NCI-H146 treated with DMSO at 0.1 percent for 48 hours (cell line): ENCODE data around the gene SLC17A6.

Experiments
- DNase-seq: peaks from one replicate; lab custom pipeline; 2025; ENCODE audit not compliant: unreplicated experiment; lab: John Stamatoyannopoulos, UW

Gene SLC17A6

DNA sequence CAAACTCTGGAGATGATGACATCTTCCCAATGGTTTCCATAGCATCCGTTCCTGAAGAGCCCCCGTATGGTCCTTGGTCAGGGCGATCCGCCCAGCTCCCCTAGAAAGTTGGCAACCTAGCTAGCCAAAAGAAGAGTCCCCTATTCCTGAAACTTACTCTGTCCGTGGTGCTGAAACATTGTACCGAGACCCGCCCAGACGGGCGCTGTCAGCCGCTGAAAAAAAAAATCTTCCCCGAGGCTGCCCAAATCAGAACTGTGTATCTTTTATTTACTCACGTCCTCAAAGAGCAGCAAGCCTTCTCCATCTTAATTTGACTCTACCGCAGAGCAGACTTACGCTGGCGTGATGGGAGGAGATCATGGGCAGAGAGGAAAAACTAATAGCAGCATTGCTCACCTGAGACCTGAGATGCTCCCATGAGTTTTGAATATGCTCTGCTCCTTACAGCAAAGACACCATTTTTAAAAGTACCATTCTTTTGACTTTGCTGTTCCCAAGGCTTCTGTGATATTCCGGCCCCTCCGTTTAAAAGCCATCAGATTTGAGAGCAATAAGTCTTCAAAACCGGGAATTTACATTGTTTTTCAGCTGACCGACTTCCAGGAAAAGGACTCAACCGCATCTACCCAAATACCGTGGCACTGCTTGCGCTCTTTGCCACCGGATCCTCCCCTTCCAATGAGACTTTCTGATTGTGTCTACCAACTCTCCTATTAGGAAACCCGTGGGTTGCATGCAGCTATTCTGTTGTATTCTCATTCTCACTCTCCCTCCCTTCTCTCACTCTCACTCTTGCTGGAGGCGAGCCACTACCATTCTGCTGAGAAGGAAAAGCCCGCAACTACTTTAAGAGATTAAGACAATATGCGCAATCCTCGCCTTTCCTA is at the start of gene SLC17A6:
SLC17A6 (plus strand) TSS at position 786 of the 890 bp plus-strand sequence. CDS start 153 bp downstream, outside the sequence.
- no peak for DNase-seq

- no peak for DNase-seq
Observed at GRCh38 chr11:22302368-22302767, 35.8 kb upstream of the SLC17A6 start.

DNA sequence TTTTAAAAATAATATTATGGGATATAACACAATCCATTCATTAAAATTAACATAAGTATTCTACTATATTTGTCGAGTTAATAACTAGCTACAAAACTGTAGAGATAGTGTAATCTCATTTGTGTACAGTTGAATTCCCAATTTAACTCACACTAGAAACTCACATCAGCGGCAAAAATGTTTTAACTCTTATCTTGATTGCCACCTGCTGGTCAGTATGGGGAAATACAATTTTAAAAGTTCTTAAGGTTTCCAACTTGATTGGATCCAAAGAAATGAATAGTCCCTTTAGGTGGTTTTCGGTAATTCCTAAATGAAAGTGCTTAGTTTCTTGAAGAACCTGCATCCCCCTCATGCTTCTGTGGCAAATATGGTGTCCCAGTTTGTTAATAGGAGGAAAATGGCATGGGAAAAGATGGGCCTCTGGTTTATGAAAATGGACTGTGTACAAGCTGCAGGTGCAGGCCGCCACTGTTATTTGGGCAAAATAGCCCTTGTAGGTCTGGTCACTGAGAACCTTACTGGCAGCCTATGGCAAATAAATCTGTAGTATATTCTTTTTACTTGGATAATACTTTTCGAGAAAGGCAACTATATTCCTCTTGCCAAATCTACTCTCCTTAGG is 33.7 kb upstream of the SLC17A6 start:
- DNase-seq, result peak; percentile 52

GRCh38 chr11:22317656-22318055 is 20.5 kb upstream of the SLC17A6 start:
- peak; percentile 47 for DNase-seq

GRCh38 chr11:22331771-22332170 is 6.4 kb upstream of the SLC17A6 start:
- no peak for DNase-seq

- DNase-seq, result no peak
Observed at GRCh38 chr11:22336587-22336986, 1.6 kb upstream of the SLC17A6 start.

- no peak for DNase-seq
Observed at GRCh38 chr11:22339611-22340010, 1.4 kb downstream of the SLC17A6 start.

- no peak for DNase-seq
Observed at GRCh38 chr11:22340235-22340634, 2.1 kb downstream of the SLC17A6 start.

DNA sequence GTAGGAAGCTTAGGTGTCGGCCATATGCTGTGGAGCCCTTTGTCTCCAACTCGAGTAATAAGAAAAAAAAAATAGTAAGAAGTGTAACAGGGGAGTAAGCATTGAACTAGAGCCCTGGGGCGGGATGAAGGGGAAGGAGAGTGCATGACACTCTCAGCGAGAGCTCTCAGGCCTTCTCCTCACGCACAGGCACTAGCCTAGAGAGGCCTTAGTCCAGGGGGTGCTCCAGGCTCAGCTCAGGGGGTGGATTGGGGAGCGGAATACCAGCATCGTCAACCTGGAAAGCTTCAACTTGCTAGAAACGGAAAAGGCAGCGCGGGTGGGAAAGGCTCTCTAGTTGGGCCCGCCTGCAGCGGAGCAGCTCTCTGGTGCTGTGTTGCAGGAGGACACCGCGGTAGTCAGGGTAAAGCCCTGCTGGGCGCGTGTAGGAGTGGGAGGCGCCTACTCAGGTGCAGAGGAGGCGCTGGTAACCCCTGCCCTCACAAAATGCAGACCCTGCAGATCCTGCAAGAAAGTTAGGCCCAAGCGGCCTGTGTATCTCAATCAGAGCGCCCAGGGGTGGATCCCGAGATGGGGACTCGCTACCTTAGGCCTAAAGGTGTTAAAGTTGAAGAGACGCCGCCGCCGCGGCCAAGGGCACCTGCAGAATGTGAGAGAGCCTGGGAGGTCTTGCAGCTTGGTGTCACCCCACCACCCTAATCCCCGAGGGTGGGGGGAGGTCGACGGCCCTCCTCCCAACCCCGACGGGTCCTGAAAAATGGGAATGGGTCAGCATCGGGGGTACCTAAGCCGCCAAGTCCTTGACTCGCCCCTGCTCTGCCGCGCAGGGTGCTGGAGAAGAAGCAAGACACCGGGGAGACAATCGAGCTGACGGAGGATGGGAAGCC is 2.8 kb downstream of the SLC17A6 start:
- DNase-seq, result no peak

DNA sequence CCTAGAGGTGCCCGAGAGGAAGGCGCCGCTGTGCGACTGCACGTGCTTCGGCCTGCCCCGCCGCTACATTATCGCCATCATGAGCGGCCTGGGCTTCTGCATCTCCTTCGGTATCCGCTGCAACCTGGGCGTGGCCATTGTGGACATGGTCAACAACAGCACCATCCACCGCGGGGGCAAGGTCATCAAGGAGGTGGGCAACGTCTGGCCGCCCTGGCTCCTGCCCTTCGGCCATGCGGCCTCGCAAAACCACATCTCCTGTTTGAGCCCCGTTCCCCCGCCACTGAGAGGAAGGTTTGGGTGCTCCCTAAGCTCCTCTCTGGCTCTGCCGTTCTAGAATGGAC is 3.4 kb downstream of the SLC17A6 start:
- no peak for DNase-seq

GRCh38 chr11:22342211-22343031 is 4.2 kb downstream of the SLC17A6 start:
- DNase-seq, result no peak

GRCh38 chr11:22343032-22343324 is 4.8 kb downstream of the SLC17A6 start:
- no peak for DNase-seq

DNA sequence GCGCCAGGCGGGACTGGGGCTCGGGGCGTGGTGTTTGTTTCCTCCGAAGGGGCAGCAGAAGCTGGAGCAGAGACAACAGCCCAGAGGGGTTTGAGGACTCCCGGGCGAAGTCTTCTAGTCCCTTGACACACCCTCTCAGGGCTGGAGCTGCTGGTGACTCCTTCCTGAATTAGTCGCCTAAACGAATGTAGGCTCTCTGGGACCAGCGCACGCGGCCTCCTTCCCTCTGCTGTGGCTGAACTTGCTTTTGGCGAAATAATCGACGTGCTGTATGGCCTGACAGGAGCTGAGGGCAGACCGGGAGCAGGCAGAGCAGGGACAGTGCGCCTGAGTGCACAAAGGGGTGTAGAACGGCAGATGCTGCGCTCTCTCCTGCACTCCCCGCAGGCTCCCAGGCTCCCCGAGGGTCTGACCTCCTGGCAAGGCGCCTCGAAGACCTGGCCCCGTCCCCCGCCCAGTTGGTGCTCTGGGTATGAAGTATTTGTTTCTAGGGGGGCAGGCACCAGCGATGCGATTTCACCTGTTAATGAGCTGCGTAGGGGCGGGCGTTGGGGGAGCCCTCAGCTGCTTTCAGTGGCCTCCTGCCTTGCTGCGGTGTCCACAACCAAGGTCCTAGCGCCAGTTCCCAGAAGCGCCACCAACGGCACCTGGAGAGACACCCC is 5.3 kb downstream of the SLC17A6 start:
- DNase-seq, result peak; percentile 20

GRCh38 chr11:22344081-22344480 is 5.9 kb downstream of the SLC17A6 start:
- no peak for DNase-seq

GRCh38 chr11:22346282-22346681 is 8.1 kb downstream of the SLC17A6 start:
- no peak for DNase-seq

DNA sequence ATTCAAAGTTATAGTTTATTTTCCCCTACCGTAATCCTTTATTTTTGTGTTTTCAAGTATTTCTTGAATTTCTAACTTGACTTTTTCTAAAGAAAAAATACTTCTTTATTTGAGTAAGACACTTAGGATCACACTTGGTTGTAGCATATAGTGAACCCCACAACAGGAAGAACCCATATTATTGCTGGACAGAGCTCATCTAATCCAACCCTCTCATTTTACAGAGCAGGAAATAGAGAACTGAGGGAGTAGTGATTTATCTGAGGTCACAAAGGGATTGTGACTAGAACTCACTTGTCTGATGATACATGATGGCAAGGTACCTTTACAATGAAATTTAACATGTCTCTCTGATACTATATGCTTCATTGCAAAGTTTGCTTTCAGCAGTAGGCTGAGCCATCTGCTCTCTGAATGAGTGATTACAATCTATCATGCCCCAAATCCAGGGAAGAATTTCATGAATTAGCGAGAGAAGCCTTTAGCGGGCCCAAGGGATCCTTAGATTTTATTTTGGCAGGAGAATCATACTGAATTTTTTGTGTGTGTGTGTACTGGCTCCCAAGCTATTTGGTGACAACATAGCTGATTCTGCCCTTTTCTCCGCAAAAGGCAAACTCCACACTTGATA is 9.8 kb downstream of the SLC17A6 start:
- no peak for DNase-seq

GRCh38 chr11:22349491-22349890 is 11.3 kb downstream of the SLC17A6 start:
- DNase-seq, result no peak

GRCh38 chr11:22359295-22359694 is 21.1 kb downstream of the SLC17A6 start:
- no peak for DNase-seq

DNA sequence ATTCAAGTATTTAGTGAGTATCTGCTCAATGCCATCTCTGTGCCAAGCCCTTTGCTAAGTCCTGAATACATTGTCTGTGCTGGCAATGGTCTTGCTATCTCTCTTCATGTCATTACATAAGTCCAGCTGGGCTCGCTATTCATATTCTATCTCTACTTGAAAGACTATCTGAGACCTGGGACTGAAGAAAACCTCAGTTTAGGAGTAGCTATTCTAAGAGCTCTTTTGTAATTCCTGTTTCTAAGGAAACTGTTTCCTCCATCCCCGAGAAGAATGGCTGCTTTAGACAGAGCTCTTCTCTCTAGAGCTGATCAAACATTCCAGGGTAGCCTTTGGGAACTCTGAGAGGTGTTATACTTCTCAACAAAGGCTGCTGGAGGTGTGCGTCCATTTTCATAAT is 33.0 kb downstream of the SLC17A6 start:
- no peak for DNase-seq

- no peak for DNase-seq
Observed at GRCh38 chr11:22387126-22387525, 48.9 kb downstream of the SLC17A6 start.
